HG02938 (cell line): Measurements from ENCODE around the gene CYTH4.

Experiments used
- ATAC-seq: cut with Tn5 transposase; IDR thresholded peaks from one replicate; pipeline ENCODE4 v1.9.1; 2021; ENCODE audit warnings: mild to moderate bottlenecking, moderate library complexity; ENCODE audit not compliant: unreplicated experiment

Gene CYTH4

DNA sequence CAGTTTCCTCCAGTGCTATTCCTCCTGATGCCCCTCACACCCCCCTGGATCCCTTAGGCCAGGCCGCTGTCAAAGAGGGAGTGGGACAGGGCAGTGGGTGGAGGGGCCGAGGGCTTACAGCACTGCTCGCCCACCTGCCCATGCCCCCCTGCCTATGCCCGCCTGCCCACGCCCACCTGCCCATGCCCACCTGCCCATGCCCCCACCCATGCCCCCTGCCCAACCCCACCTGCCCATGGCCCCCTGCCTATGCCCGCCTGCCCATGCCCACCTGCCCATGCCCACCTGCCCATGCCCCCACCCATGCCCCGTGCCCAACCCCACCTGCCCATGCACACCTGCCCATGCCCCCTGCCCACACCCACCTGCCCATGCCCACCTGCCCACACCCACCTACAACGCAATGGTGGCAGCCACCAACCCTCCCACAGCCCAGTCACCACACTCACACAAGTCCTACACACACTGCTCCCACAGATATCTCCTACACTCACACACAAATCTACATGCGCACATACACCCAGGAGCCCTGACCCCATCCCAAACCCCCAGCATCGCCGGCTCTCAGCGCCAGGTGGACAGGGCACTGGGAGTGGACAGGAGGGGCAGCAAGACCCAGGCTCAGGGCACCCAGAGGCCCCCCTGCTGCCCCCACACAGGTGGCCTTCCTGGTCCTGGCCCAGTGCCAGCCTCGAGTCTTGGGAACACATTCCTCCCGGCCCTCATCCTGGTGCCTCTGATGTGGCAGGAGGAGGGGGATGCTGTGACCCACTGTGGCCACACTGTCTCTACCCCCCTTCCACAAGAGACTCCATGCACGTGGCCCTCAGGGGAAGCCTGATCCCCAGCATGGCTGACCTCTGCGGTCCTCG is 61.8 kb downstream of the CYTH4 start:
- no peak for ATAC-seq

DNA sequence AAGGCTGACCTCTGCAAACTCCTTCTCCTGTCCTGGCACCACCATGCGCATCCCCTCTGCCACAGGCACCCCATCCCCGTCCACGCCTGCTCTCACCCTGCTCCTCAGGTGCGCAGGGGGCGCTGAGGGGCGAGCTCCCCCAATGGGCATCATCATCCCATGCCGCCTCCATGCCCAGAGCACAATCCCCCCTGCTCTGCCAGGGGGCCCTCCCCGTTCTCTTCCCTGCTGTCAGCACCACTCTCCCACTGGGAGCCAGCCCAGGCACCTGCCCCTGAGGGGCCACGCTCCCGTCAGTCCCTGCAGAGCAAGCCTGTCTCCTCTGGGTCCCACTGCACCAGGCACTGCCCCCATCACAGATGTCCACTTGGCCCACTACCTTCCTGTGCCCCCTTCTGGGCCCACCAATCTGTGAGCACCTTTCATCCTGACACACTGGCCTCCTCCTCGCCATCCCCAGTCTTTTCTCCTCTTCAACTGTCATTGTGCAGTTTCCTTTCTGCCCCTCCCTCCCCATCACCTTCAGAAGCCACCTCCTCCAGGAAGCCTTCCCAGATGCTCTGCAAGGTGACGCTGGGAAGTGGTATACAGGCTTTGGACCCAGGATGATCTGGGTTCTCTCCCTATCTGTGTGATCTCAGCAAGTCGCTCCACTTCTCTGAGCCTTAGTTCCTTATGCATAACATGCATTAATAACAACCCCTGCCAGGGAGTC is 62.6 kb downstream of the CYTH4 start:
- ATAC-seq, result no peak

DNA sequence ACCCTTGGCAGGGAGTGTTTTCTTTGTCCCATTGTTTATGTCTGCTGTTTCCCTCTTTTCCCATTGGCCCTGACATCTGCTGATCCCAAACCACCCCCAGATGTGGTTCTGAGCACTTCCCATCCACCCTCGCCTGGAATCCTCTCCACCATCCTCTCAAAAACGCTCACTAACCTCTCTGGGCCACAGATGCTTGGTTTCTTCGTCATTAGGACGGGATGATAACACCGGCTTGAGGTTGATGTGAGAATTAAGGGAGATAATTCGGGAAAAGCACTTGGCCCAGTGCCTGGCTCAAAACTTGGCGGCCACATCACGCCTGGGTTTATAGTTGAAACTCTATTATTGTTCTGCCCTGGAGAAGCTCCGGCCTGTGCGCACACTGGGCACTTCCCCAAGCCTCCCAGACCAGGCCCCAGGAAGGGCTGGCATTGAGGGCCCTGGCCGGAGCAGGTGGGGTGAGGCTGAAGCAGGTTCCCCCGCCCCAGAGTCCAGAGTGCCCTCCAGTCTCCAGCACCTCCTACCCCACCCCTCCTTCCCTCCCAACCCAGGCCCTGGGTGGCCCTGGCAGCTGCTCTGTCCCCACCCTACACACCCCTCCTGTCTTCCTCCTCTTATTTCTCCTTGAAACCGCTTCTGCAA is 63.7 kb downstream of the CYTH4 start:
- no peak for ATAC-seq

DNA sequence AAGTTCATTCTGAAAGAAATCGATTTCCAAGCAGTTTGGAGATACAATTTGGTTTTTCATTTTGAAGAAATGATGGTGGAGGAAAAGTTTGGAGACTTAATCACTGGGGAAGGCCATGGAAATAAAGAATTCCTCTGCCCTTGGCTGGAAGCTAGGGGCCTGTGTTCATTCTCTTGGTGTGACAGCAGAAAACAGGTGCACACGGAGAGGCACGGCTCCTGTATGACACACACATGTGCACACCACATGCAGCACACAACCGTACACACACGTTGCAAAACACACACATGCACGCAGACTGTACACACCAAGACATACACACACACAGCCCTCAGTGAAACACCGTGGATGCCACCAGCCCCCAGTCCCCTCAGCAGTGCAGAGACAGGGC is 64.2 kb downstream of the CYTH4 start:
- no peak for ATAC-seq

DNA sequence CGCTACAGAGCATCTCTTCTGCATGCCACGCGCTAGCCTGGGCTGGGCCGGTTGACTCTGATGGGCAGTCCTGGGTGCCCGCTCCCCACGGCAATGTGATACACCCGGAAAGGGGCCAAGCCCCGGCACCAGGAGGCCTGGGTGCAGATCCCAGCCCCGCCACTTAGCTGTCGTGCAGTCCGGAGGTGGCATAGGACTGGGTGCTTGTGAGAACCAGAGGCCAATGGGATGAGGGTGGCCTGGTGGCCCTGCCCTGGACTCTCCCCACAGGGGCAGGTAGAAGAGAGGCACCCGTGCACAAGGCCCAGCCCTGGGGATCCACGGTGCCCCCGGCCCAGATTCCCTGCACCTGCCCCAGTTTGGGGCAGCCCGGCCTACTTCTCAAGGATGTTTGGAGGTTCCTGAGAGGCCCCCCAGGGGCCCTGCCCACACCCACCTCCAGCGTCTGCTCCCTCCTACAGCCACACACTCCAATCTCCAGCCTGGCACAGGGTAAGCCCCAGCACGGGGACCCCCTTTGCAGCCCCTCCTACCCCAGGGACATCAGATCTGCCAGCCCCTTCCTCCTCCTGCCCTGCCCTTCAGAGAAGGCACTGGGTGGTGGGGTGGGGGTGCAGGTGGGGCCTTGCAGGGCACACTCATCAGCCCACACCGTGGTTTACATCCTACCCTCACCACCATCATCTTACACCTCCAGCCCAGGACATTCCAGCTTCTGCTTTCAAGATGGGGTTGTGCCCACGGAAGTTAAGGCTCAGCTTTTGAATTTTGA is 66.9 kb downstream of the CYTH4 start:
- no peak for ATAC-seq

DNA sequence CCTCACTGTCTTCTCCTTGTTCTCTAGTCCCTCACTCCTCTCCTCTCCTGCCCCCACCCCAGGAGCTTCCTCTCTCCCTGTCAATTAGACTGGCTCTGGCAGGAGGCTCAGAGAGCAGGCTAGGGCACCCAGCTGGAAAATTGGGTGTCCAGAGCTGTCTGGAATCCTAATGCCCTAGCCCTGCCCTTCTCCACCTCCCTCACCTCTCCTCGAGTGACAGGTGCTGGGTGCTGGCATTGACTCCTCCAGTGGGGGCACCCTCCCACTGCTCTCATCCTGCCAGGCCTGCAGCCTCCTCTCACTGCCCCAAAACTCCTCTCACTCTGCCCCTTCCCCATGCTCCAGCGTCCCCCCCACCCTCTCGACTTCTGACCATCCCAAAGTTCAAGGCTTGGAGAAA is 68.9 kb downstream of the CYTH4 start:
- no peak for ATAC-seq

DNA sequence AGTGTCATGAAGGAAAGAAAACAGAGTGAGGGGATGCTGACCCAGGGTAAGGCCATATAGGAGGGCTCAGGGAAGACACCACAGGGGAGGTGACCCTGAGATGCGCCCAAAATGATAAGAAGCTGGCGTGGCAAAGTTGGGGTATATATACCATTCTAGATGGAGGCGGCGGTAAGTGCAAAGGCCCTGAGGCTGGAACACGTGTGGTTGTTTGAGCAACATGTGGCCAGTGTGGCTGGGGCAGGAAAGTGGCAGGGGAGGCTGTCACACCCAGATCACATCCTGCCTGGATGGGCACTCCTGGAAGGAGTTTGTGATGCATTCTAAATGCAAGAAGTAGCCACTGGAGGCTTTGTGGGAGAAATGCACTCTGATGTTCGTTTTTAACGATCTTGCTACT is 70.2 kb downstream of the CYTH4 start:
- ATAC-seq, result no peak

DNA sequence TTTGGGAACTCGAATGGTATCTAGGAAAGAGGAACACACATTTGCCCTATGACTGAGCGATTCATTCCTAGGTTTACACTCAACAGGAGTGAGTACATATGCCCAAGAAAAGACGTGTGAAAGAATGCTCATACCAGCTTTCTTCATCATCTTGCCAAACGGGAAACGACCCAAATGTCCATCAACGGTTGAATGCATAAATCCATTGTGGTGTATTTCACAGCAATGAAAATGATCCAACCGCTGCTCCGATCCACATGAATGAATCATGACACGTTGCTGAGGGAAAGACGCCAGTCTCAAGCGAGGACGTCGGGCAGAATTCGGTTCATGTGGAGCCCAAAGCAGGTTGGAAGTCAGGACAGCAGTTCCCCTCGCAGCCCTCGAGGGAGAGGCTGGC is 71.5 kb downstream of the CYTH4 start:
- no peak for ATAC-seq

DNA sequence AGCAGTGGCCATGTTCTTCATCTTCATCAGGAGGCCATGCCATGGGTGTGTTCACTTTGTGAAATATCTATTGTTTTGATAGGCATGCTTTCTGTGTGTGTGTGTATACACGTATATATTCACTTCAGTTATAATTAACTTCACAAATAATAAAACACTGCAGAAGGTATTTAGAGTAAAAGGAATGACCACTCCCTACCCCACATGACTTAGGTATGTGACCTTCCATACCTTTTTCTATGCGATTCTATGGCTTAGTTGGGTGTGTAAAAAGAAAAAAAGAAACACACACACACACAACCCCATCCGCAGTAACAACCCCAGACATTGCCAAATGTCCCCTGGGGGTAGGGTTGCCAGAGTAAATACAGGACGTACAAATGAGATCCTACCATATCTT is 72.0 kb downstream of the CYTH4 start:
- ATAC-seq, result no peak

DNA sequence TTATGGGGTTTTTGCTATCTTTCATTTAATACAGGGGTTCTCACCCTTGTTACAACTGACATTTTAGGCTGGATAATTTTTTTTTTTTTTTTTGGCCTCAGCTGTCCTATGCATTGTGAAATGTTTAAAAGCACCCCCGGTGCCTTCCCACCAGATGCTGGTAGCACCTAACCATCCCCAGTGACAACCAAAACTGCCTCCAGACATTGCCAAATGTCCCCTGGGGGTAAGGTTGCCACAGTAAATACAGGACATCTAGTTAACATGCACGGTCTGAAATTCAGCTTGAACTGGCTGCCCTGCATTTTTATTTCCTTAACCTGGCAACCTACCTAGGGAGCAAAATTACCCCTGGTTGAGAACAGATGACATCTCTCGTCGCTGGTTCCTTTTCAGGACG is 72.4 kb downstream of the CYTH4 start:
- ATAC-seq, result no peak

DNA sequence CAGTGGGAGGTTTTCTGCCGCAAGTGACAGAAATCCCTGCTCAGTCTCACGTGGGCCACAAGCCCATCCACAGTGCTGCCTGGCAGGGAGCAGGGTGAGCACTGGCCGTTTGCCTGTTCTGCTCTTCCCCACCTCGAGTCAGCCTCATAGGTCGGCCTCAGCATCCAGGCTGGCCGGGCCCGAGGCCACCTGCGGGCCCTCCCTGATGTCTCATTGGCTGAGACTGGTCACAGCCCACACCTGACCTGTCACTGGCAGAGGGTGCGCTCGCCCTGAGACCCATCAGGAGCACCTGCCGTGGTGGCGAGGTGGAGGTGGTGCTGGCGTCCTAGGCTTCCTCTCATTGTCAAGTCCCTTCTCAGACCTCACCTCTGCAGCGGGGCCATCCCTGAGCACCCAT is 72.9 kb downstream of the CYTH4 start:
- no peak for ATAC-seq

DNA sequence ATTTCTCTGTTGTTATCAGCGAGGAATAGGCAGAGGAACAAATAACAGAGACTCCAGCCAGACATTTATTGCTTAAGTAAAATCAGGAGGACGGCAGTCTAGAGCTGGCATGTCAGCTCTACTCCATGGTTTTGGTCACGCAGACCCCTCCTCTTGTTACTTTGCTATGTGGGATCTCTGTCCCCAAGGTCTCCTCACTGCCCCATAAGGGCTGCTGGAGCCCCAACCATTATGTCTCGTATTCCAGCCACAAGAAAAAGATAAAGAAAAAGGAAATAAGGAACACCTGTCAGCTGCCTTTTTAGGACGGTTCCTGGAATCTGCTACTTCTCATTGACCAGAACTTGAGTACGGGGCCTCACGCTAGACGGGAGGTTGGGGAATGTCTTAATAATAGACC is 74.6 kb downstream of the CYTH4 start:
- no peak for ATAC-seq

DNA sequence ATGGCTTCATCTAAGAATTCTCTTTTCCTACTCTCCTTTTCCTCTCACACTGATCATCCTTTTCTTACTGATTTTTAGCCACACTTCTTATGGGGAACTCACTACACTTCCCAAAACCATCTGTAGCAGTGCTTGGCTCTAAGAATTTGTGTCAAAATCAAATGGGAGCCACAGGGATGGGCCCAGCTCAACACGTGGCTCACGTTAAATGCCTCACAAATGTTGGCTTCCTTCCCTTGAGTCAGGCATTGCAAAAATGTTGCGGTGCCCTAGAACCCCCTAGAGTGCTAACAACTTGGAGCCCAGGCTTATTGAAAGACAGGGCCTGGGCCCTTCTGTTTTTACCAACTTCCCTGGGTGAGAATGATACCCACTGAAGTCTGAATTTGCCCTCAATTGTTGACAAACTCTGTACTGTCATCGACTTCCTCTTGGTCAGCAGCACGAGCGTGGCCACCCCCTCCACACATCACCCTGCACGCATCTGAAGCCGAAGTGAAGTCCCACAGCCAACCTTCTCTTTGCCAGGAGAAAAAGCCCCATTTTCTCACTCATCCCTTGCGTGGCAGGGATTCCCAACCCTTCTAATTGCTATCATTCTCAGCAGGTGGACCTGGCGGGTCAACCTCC is 75.3 kb downstream of the CYTH4 start:
- no peak for ATAC-seq

DNA sequence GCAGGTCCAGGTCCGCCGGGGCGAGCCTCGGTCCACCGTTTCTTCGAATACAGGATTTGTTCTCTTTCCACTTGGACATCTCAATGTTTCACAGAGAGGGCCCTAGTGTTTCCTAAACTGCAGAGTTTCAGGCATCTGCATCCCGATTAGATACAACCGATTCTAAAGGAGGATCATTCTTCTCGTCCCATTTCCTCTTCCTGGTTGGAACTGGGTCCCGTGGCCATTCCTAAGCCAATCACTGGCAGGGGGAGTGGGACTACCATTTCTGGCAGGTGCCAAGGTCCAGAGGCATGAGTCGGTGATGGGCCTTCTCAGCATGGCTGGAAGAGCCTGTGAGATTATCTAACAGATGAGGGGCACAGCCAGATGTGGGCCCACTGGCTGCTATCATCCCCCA is 76.1 kb downstream of the CYTH4 start:
- no peak for ATAC-seq

DNA sequence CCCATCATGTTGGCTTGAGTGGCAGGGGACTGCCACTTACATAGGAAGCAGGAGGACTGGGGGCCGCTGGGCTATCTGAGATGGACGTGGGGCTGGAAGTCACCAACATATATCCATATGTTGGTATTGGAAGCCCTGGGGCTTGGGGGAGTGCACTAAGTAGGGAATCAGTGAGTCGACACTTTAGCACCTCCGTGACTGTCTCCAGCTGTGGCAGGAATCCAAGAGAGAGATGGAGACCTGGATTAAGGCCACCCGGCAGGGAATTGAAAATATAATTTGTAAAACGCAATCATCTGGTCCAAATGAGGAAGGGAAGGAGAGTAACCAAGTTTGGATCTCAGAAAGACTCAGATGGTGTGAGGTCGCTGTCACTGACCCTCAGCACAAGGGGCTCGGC is 76.6 kb downstream of the CYTH4 start:
- no peak for ATAC-seq

DNA sequence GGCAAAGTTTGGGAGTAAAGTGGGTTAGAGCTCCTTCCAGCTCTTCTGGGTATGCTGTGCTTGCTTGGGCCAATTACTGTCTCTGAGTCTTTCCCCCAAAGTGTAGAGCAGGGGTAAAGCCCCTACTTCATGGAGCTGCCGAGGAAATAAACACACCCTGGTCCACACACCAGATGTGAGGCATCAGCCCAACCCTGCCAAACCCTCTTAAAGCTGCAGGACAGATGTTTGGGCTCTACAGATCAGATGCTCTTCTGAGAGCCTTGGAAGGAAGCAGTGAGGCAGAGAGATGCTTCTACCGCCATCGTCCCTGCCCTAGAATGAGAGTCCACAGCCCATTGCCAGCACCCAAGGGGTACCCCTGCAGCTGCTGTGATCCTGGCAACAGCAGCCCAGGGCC is 80.3 kb downstream of the CYTH4 start:
- no peak for ATAC-seq

DNA sequence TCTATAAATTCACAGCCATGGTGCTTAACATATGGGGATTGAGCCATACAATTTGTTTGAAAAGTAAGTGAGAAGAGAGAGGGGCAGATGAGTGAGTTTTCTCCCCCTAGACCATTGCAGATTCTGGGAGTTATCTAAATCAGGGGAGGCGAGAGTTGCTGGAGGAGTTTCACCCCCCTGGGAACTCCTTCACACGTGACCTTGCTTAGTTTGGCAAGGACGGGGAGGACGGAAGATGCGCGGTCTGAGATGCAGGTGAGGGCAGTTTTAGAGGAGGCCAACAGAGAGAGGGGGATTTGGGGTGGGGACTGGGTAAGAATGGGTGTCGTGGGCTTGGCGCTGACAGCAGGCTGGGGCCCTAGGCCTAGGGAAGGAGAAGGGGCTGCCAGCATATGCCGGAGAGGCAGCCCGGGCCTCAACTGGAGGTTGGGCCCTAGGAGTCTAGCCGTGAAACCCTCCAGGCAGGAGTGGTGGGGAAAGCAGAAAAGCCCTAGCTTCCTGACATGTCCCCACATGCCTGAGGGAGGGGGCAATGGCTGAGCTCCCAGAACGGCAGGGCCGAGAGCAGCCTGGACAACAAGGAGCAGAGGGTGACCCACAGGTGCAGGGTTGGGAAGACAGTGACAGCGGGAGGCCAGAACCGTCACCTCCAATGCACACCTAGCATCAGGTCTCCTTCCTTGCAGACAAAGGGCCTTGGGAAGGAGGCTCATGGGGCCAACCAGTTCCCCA is 81.1 kb downstream of the CYTH4 start:
- no peak for ATAC-seq
